KOPT-K1 (cell line): ENCODE data around the gene MRTFA.
"Not testable (repeated sequence)": the region's sequence is repeated elsewhere in the genome, so short reads cannot be mapped to it uniquely, and the experiment has no call there.

Source experiments
- H3K27ac ChIP-seq: fragments of 200-600 bp; sonication (generic); 2 replicates; pipeline ENCODE4 v1.5.1; 2016; ENCODE audit warnings: antibody characterized with exemption, mild to moderate bottlenecking, low read depth, low read length; ENCODE audit not compliant: poor library complexity, severe bottlenecking
- H3K36me3 ChIP-seq: fragments of 200-600 bp; sonication (generic); 2 replicates; pipeline ENCODE4 v1.5.1; 2017; ENCODE audit warnings: antibody characterized with exemption, mild to moderate bottlenecking, low read length, moderate library complexity; ENCODE audit not compliant: insufficient read depth
- H3K9me3 ChIP-seq: fragments of 200-600 bp; sonication (generic); 2 replicates; pipeline ENCODE4 v1.5.1; 2017; ENCODE audit warnings: antibody characterized with exemption, low read length, mild to moderate bottlenecking; ENCODE audit not compliant: insufficient read depth, poor library complexity, severe bottlenecking

MRTFA gene

GRCh38 chr22:40524392-40525249 is 111.9 kb downstream of the MRTFA start:
- Histone ChIP-seq H3K36me3 (no peaks in the 10 kb centered on the region; the same call in 1 of the 2 replicates), H3K9me3 (no peaks in the 10 kb centered on the region), H3K27ac (no peak overlapping the region)

- Histone ChIP-seq H3K36me3 (no peaks in the 10 kb centered on the region; the same call in 1 of the 2 replicates), H3K27ac (no peak overlapping the region)
Observed at GRCh38 chr22:40522141-40522540, 114.4 kb downstream of the MRTFA start.

GRCh38 chr22:40521046-40521445 is 115.5 kb downstream of the MRTFA start:
- no peak overlapping the region for H3K27ac ChIP-seq
- no peaks in the 10 kb centered on the region for H3K9me3 ChIP-seq
- no peaks in the 10 kb centered on the region; the same call in 1 of the 2 replicates for H3K36me3 ChIP-seq

More at GRCh38 chr22:40522141-40522540, 114.4 kb downstream of the MRTFA start:
- no peaks in the 10 kb centered on the region for H3K9me3 ChIP-seq

GRCh38 chr22:40520562-40520961 is 116.0 kb downstream of the MRTFA start:
- Histone ChIP-seq H3K36me3 (no peaks in the 10 kb centered on the region; the same call in 1 of the 2 replicates), H3K27ac (no peak overlapping the region), H3K9me3 (no peaks in the 10 kb centered on the region)

- H3K27ac ChIP-seq = no peak overlapping the region
- no peaks in the 10 kb centered on the region; the same call in 1 of the 2 replicates for H3K36me3 ChIP-seq
- H3K9me3 ChIP-seq = no peaks in the 10 kb centered on the region
Observed at GRCh38 chr22:40519948-40520331, 116.6 kb downstream of the MRTFA start.

GRCh38 chr22:40519284-40519947 is 117.1 kb downstream of the MRTFA start:
- no peaks in the 10 kb centered on the region; the same call in 1 of the 2 replicates for H3K36me3 ChIP-seq
- peak overlapping the region; percentile 38 for H3K27ac ChIP-seq

GRCh38 chr22:40518840-40519239 is 117.7 kb downstream of the MRTFA start:
- Histone ChIP-seq H3K9me3 (no peaks in the 10 kb centered on the region), H3K36me3 (no peaks in the 10 kb centered on the region; the same call in 1 of the 2 replicates), H3K27ac (peak overlapping the region; percentile 38)

More at GRCh38 chr22:40519284-40519947, 117.1 kb downstream of the MRTFA start:
- no peaks in the 10 kb centered on the region for H3K9me3 ChIP-seq

GRCh38 chr22:40517631-40518030 is 118.9 kb downstream of the MRTFA start:
- Histone ChIP-seq H3K9me3 (no peaks in the 10 kb centered on the region), H3K27ac (no peak overlapping the region), H3K36me3 (no peaks in the 10 kb centered on the region)

- Histone ChIP-seq H3K36me3 (no peaks in the 10 kb centered on the region), H3K9me3 (no peaks in the 10 kb centered on the region), H3K27ac (no peak overlapping the region)
Observed at GRCh38 chr22:40516416-40516815, 120.1 kb downstream of the MRTFA start.

- Histone ChIP-seq H3K27ac (no peak overlapping the region), H3K36me3 (no peaks in the 10 kb centered on the region), H3K9me3 (no peaks in the 10 kb centered on the region)
Observed at GRCh38 chr22:40512426-40513136, 123.9 kb downstream of the MRTFA start.

- Histone ChIP-seq H3K36me3 (no peaks in the 10 kb centered on the region), H3K27ac (no peak overlapping the region), H3K9me3 (no peaks in the 10 kb centered on the region)
Observed at GRCh38 chr22:40511604-40512003, 124.9 kb downstream of the MRTFA start.

GRCh38 chr22:40510631-40511364 is 125.7 kb downstream of the MRTFA start:
- Histone ChIP-seq H3K27ac (no peak overlapping the region), H3K36me3 (no peaks in the 10 kb centered on the region), H3K9me3 (no peaks in the 10 kb centered on the region)

GRCh38 chr22:40509401-40510134 is 127.0 kb downstream of the MRTFA start:
- no peaks in the 10 kb centered on the region for H3K36me3 ChIP-seq
- H3K9me3 ChIP-seq = no peaks in the 10 kb centered on the region
- H3K27ac ChIP-seq = no peak overlapping the region

GRCh38 chr22:40508046-40508445 is 128.5 kb downstream of the MRTFA start:
- not testable (repeated sequence) for H3K9me3 ChIP-seq, H3K36me3 ChIP-seq, H3K27ac ChIP-seq
